CD4-positive, alpha-beta T cell treated with Interleukin-4 for 4 hours (primary cell): ENCODE data around the gene RNASEL.
A peak's percentile ranks its signal among the peaks of the same experiment; 100 is the strongest.
"Not testable (repeated sequence)": the region's sequence is repeated elsewhere in the genome, so short reads cannot be mapped to it uniquely, and the experiment has no call there.

Source experiments
- DNase-seq: peaks from one replicate; pipeline ENCODE4 v3.0.0-alpha.2; 2020

The RNASEL gene

GRCh38 chr1:182588500-182589396 lies at the start of gene RNASEL:
RNASEL (minus strand) TSS chr1:182589256; CDS start chr1:182586806, 2,450 bp downstream.
- peak; percentile 58 for DNase-seq

GRCh38 chr1:182637769-182638168 lies 48.7 kb upstream of the RNASEL start:
- no peak for DNase-seq

- no peak for DNase-seq
Measured at GRCh38 chr1:182635871-182636270, 46.8 kb upstream of the RNASEL start.

GRCh38 chr1:182634306-182635072 lies 45.4 kb upstream of the RNASEL start:
- DNase-seq: no peak

GRCh38 chr1:182633657-182634281 lies 44.7 kb upstream of the RNASEL start:
- DNase-seq: no peak

- no peak for DNase-seq
Measured at GRCh38 chr1:182633031-182633430, 44.0 kb upstream of the RNASEL start.

- not testable (repeated sequence) for DNase-seq
Measured at GRCh38 chr1:182632441-182632857, 43.4 kb upstream of the RNASEL start.

- no peak for DNase-seq
Measured at GRCh38 chr1:182631954-182632353, 42.9 kb upstream of the RNASEL start.

- no peak for DNase-seq
Measured at GRCh38 chr1:182631053-182631677, 42.1 kb upstream of the RNASEL start.

GRCh38 chr1:182630586-182630985 lies 41.5 kb upstream of the RNASEL start:
- DNase-seq: no peak

GRCh38 chr1:182629499-182630096 lies 40.5 kb upstream of the RNASEL start:
- peak; percentile 73 for DNase-seq

GRCh38 chr1:182629080-182629479 lies 40.0 kb upstream of the RNASEL start:
- no peak for DNase-seq

- no peak for DNase-seq
Measured at GRCh38 chr1:182628657-182629056, 39.6 kb upstream of the RNASEL start.

GRCh38 chr1:182627622-182628021 lies 38.6 kb upstream of the RNASEL start:
- DNase-seq: no peak

GRCh38 chr1:182626527-182626926 lies 37.5 kb upstream of the RNASEL start:
- DNase-seq: no peak

- no peak for DNase-seq
Measured at GRCh38 chr1:182625719-182626504, 36.9 kb upstream of the RNASEL start.

GRCh38 chr1:182625024-182625423 lies 36.0 kb upstream of the RNASEL start:
- DNase-seq: no peak

- DNase-seq: no peak
Measured at GRCh38 chr1:182624577-182624976, 35.5 kb upstream of the RNASEL start.

- DNase-seq: no peak
Measured at GRCh38 chr1:182622901-182623528, 34.0 kb upstream of the RNASEL start.

GRCh38 chr1:182621906-182622305 lies 32.9 kb upstream of the RNASEL start:
- DNase-seq: no peak

- DNase-seq: no peak
Measured at GRCh38 chr1:182620924-182621585, 32.0 kb upstream of the RNASEL start.
